ENCODE measurements around the gene TNS3.
A peak's percentile ranks its signal among the peaks of the same experiment; 100 is the strongest.

The TNS3 gene

DNA sequence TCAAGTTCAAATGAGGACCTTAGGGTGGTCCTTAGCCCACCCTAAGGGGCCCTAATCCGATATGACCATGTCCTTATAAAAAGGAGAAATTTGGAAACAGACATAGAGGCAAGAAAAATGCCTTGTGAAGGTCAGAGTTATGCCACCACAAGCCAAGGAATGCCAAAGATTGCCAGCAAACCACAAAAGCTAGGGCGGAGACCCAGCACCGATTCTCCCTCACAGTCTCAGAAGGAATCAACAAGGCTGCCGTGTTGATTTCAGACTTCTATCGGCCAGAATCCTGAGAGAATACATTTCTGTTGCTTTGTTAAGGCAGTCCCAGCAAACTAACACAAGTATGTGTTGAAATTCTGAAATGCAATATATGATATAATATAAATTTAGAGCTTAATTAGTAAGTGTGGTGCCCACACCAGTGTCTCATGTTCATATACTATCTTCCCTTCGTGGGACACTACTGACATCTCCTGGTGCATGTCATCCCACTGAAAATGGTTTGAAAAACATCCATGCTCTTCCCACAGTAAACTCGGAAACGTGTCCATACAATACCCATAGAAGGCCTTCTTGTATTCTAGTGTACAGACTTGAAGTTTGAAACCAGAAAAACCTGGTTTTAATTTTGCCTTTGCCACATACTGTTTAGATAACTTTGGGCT, 349.0 kb downstream of the TNS3 start:
- DNase-seq (ENCODE audit: low read depth, low spot score) = no peak

DNA sequence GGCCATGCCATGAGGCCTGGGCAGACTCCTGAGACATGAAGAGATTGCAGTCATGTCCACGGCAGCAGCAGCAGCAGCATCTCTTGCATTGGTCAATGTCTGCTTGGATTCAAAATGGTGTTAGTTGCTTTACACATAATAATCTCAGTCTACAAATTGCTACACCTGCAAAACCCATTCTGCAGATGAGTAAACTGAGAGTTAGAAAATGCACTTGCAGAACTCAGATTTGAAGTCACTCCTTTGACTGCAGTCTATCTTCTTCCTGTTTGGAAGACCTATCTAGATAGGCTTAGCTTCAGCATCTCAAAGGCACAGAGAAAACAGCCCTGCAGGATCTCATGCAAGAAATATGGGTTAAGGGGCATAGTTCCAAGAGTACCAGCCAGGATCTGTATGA, 350.3 kb downstream of the TNS3 start:
- DNase-seq (ENCODE audit: low read depth, low spot score) = no peak

DNA sequence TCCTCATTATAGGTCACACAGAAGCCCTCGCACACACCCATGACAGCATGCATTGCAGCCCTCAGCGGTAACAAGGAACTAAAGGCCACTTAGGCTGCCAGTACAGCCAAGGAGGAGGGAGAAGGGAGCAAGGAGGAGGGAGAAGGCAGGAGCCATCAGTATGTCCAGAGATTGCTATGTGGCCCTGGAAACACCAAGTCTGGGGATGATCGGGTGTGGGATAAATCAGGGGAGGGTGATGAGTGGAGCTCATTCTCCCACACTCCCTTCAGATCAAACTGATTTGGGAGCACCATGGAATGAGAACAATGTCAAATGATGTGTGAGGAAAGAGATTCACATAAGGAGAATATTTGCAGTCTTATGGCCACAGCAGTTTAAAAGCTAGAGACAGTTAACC, 350.9 kb downstream of the TNS3 start:
- no peak for DNase-seq (ENCODE audit: low read depth, low spot score)

DNA sequence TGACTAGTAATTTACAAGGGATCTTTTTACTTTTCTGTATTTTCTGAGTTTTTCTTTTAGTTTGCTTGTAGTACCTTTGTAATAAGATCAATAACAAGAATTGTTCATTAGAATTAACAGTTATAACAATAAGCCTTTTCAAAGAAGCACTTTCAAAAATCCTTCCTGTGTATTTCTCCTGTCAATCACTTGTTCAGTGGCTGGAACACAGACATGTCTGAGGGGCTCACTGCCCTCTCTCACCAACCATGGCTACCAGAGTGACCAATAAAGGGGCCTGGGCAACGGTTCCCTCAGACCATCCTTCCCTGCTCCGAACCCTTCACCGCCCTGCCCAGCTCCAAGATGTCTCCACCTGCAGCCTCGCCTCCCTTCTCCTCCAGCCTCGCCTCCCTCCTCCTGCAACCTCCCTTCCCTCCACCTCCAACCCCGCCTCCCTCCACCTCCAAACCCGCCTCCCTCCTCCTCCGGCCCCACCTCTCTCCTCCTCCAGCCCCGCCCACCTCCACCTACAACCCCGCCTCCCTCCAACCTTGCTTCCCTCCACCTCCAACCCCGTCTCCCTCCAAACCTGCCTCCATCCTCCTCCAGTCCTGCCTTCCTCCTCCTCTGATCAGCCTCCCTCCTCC, 353.4 kb downstream of the TNS3 start:
- DNase-seq (ENCODE audit: low read depth, low spot score) = peak; percentile 34

DNA sequence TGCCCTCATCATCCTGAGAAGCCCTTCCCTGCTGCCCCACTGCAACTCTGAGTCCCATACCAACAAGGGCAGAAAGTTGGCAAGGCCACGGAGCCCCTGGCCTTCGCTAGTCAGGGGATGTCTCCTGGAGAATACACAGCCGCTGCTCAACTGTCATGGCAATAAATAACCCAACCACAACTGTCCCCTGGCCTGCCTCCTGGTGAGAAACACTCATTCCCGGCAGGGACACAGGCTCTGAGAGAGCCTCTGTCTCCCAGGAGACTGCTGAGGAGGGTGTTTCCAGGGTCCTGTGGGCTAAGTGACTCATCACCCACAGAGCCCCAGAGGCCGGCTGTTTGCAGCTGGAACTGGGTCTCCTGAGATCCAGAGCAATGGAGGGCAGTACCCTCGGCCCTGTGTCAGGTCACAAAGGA, 354.1 kb downstream of the TNS3 start:
- DNase-seq (ENCODE audit: low read depth, low spot score) = peak; percentile 55

DNA sequence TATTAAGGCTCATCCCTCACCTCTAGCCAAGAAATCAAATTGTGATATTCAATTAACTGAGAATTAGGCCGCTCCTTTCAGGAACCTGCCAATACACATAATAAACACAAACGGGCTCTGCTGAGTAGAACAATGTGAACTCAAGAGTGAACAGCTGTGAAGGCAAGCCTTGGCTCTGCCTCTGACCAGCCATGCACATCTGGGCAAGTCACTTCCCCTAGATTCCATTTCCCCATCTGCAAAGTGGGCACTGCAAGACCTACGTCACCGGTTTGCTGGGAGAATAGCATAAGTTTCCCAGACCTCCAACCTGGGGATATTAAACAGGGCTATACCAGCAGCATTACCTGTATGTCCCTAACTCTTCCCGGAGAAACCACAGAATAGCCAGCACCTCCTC, 355.2 kb downstream of the TNS3 start:
- no peak for DNase-seq (ENCODE audit: low read depth, low spot score)

DNA sequence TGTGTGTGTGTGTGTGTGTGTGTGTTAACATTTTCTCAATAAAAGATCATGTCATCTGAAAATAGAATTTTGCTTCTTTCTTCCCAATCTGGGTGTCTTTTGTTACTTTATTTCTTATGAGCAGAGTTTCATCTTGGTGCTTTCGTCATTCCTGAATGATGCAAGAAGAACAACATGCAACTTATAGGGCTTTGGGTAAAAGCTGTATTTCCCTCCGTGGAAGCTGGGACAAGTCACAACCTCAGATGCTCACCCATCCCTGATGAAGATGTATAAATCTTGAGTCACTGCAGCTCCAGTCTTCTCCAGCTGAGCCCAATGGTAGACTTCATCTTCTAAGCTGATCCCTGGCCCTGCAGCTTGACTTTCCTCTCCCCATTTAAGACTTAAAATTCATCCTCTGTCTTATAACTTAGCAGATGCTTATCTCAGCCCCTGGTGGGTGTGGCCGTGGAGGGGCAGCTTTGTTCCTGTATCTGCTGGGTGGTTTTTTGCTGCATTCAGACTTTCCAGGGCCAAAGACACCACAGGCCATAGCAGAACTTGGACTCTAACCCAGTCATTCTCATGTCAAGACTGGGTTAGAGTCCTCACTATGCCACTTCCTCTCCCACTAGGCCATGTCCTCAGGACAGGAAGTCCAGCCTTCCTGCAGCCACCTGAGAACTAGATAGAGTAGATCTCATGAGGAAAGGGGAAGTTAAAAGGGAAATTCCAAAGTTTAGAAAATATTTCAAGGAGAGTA, 356.4 kb downstream of the TNS3 start:
- no peak for DNase-seq (ENCODE audit: low read depth, low spot score)

Measured in ELF-1 (cell line).